Endometrium (tissue), 2 donors: ENCODE data around the gene DCAF12.
"Not testable (repeated sequence)": the region's sequence is repeated elsewhere in the genome, so short reads cannot be mapped to it uniquely, and the experiment has no call there.

Experiments
- FAIRE-seq: peaks from 2 replicates; lab custom pipeline; 2012; peaks lifted over from hg19 to GRCh38; lab: Jason Lieb, UNC
- donor health status: control.
- donor health status: control.

The DCAF12 gene

GRCh38 chr9:34126207-34127034 lies at the start of gene DCAF12:
Gene DCAF12, minus strand, starts transcription at chr9:34126698. Its CDS starts 267 bp downstream, at chr9:34126431.
- FAIRE-seq: peak; percentile 46

DNA sequence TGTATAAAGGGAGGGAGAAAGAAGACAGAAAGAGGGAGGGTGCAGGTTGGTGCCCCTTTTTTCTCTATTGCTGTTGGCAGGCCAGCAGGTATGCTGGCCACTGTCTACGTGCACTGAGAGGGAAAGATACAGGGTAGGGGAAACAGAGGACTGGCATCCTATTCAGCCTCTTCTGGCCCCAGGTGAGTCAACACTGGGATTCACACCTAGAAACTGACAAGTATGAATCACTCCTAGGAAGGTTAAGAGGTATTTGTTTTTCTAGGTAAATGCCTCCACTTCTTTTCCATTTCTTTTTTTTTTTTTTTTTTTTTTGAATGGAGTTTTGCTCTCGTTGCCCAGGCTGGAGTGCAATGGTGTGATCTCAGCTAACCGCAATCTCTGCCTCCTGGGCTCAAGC lies 49.6 kb upstream of the DCAF12 start:
- FAIRE-seq: no peak

GRCh38 chr9:34171753-34172535 lies 45.4 kb upstream of the DCAF12 start:
- FAIRE-seq: no peak

GRCh38 chr9:34170237-34170991 lies 43.9 kb upstream of the DCAF12 start:
- no peak for FAIRE-seq

DNA sequence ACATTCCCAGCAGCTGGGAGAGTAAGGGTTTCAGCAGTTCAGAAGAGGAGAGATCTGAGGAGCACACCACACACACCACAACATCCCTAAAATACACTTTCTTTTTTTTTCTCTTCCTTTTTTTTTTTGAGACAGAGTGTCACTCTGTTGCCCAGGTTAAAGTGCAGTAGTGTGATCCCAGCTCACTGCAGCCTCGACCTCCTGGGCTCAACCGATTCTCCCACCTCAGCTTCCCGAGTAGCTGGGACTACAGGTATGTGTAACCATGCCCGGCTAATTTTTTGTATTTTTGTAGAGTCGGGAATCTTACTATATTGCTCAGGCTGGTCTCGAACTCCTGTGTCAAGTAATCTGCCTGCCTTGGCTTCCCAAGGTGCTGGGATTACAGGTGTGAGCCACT lies 42.6 kb upstream of the DCAF12 start:
- no peak for FAIRE-seq

DNA sequence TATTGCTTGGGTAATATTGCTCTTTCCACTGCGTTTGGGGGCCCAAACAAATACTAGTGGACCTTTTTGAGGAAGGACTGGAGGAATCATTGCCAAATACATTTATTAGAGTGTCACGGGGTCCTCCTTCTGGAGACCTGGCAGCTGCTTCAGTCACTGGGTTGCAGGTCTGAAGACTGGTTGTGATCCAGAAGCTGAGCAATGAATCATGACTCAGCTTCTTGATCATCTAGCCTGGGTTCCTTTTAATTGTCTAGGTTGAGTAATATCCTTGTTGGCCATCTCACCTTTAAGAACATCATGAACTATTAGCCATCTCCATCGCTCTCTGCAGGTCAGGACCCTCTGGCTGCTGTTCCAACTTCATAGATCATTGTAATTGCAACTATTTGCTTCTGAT lies 36.9 kb upstream of the DCAF12 start:
- FAIRE-seq: no peak

DNA sequence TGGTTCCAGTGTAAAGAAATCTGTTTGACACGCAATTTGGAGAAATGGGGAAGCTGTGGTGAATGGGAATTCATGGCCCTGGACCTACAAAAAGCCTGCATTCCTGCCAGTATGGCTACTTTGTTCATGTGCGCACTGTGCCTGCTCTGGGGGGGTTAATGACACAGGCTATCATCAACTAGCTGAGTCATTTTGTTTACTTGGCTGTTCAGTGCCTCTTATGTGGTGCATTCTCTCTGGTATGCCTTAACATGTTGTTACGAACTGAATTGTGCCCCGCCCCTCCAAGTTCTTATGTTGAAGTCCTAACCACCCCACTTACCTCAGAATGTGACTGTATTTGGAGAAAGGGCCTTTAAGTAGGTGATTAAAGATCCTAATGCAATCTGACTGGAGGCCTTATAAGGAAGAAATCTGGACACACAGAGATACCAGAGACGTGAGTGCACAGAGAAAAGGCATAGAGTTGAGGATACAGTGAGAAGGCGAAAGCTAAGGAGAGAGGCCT lies 31.9 kb upstream of the DCAF12 start:
- no peak for FAIRE-seq

DNA sequence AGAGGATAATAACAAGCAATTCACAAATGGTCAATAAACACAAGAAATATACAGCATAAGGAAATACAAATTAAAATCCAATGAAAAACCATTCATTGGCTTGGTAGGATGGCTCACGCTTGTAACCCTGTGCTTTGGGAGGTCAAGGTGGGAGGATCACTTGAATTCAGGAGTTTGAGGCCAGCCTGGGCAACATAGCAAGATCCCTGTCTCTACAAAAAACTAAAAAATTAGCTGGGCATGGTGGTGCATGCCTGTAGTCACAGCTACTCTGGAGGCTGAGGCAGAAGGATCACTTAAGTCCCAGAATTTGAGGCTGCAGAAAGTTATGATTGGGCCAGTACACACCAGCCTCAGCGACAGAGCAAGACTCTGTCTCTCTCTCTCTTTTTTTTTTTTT lies 31.4 kb upstream of the DCAF12 start:
- FAIRE-seq: no peak

GRCh38 chr9:34157318-34157717 lies 30.8 kb upstream of the DCAF12 start:
- no peak for FAIRE-seq

- FAIRE-seq: no peak
Measured at GRCh38 chr9:34154057-34154456, 27.6 kb upstream of the DCAF12 start.

DNA sequence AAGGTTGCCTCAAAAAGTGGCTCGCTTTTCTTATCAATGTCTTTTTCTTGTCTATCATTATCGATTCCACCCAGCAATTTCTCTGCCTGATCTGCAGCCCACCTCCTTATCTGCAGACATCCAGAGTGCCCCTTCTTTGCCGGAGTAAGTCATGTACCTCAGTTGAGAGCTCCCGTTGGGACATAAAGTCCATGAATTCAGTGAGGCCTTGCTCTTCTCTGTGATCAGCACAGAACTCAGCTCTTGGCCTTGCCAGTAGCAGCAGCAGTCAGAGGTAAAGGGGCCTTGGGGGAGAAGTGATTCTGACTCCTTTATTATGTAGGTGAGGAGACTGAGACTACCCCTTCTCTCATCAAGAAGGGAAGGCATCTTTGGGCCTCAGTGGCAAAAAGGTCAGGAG lies 24.9 kb upstream of the DCAF12 start:
- no peak for FAIRE-seq

GRCh38 chr9:34145165-34145564 lies 18.7 kb upstream of the DCAF12 start:
- FAIRE-seq: no peak

- FAIRE-seq: no peak
Measured at GRCh38 chr9:34143116-34143515, 16.6 kb upstream of the DCAF12 start.

- FAIRE-seq: no peak
Measured at GRCh38 chr9:34140853-34141252, 14.4 kb upstream of the DCAF12 start.

GRCh38 chr9:34139477-34140146 lies 13.1 kb upstream of the DCAF12 start:
- FAIRE-seq: no peak

DNA sequence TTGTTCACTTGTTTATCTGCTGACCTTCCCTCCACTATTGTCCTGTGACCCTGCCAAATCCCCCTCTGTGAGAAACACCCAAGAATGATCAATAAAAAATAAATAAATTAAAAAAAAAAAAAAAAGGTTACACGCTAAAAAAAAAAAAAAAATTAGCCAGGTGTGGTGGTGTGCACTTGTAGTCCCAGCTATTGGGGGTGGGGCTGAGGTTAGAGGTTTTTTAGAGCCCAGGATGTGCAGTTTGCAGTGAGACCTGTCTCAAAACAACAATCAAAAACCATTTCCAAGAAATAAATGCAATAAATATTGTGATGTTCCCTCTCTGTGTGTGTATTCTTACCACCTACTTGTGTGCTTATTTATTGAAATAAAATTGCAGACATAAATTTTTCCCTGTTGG lies 12.1 kb upstream of the DCAF12 start:
- FAIRE-seq: not testable (repeated sequence)

- FAIRE-seq: no peak
Measured at GRCh38 chr9:34134521-34134920, 8.0 kb upstream of the DCAF12 start.

DNA sequence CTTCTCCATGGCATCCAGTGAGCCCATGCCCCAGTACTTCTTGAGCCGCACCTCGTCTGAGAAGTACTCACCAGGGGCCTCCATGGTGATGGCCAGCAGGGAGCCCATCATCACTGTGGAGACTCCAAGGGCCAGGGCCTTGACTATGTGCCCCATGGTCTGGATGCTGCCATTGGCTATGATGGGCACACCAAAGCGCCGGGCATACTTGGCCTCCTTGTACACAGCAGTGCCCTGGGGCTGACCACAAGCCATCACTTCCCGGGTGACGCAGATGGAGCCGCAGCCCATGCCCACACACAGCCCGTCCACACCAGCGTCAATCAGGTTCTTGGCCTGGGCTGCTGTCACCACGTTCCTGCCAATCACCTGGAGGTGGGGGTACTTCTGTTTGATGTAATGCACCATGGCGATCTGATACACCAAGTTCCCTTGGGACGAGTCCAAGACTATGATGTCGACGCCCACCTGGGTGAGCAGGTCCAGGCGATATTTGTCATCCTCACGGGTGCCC lies 7.0 kb upstream of the DCAF12 start:
- FAIRE-seq: no peak

DNA sequence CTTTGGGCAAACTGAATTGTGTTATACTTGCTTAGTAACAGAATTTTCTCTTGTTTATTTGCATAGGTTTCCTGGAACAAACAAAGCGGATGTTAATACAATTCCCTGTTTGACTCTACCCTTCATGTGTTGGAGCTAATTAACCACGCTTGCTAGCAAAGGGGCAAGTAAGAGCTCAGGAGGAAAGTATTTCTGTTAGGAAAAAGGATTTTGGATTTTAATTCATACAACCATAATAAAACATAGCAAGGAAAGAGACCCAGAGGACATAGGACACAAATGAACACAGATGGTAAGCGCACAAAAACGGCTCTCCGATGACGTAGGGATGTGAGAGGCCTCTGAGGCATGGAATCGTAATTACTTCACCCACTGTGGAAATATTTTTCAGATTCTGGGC lies 5.1 kb upstream of the DCAF12 start:
- no peak for FAIRE-seq

DNA sequence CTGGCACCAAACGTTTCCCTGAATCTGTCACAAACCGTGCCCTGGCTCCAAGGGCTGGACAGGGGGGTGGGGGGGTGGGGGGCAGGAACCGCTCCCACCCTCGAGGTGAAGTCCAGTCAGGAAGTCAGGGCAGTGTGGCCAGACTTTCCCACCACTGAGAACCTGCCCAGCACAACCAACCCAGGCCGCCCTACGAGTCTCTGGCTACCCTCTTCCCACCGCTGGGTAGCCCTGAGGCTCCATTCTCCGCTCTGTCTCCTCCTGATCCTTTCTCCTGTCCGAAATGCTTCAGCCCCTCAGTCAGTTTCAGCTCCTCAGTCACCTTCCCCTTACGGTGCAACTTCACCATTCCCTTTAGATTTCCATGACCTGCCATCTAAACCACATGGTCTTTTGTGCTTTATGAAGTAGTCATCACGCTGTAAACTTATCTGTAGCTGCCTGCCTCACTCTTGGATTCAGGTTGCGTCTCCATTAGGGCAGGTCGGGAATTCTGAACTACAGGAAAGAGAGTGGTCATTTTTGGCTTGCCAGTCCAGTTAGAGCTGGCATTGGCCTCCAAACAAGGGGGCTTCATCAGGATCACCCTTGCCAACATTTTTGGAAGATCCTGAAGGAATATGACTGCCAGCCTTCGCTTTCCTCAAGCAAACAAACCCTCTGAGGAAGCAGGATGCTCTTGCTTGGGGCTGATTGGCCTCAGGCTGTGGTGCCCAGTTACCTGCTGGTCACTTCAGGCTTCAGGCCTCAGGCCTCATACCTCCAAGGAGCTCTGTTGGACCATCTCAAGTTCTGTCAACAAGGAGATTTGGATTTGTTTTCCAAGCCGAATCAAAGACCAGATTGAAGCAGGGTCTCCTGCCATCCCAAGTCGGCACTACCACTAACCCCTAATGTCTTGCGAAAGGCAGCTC lies 794 bp upstream of the DCAF12 start:
- no peak for FAIRE-seq
